HUES64 (cell line): ENCODE results near the gene EXT2.

ENCODE experiments used
- H3K27ac ChIP-seq: 2 replicates; pipeline ENCODE4 v1.7.0; 2013; ENCODE audit warnings: low read depth, low read length, inconsistent platforms
- H3K27me3 ChIP-seq: 2 replicates; pipeline ENCODE4 v1.6.1; 2013; ENCODE audit warnings: mild to moderate bottlenecking, low read length; ENCODE audit not compliant: insufficient read depth
- H3K36me3 ChIP-seq: 2 replicates; pipeline ENCODE4 v1.6.1; 2013; ENCODE audit warnings: mild to moderate bottlenecking, low read length; ENCODE audit not compliant: insufficient read depth
- H3K4me1 ChIP-seq: 2 replicates; pipeline ENCODE4 v1.6.1; 2013; ENCODE audit warnings: mild to moderate bottlenecking, low read length, moderate library complexity; ENCODE audit not compliant: insufficient read depth
- H3K4me3 ChIP-seq: 2 replicates; pipeline ENCODE4 v1.5.1; 2013; ENCODE audit warnings: mild to moderate bottlenecking, low read length, moderate library complexity
- H3K9ac ChIP-seq: 2 replicates; pipeline ENCODE4 v1.6.1; 2013; ENCODE audit warnings: mild to moderate bottlenecking, low read depth, low read length
- H3K9me3 ChIP-seq: 2 replicates; pipeline ENCODE4 v1.6.1; 2013; ENCODE audit warnings: low read depth, low read length; ENCODE audit not compliant: insufficient read depth
- WGBS: fragments of 150-250, 120-280 bp; methylation state at CpG from one replicate; pipeline ENCODE4 v1.1.7; 2013; ENCODE audit warnings: missing lambda C conversion rate; 5-methylcytosine and 5-hydroxymethylcytosine counted together

EXT2 gene

GRCh38 chr11:44133335-44133946 is 38.0 kb downstream of the EXT2 start:
- H3K36me3 ChIP-seq, result peaks cover 20% of the 10 kb centered on the region; the same call in 1 of the 2 replicates
- no peaks in the 10 kb centered on the region for H3K27me3 ChIP-seq
- H3K4me1 ChIP-seq, result peaks cover 7% of the 10 kb centered on the region
- no peaks in the 10 kb centered on the region for H3K9me3 ChIP-seq
- no peak overlapping the region for H3K9ac ChIP-seq
- H3K27ac ChIP-seq, result no peak overlapping the region
- no peak overlapping the region for H3K4me3 ChIP-seq
- 100% methylated on average over 1 of the region's 1 CpG for WGBS

- WGBS, result 60% methylated on average over 1 of the region's 1 CpG
- H3K4me3 ChIP-seq, result no peak overlapping the region
- no peaks in the 10 kb centered on the region for H3K27me3 ChIP-seq
- peaks cover 11% of the 10 kb centered on the region for H3K4me1 ChIP-seq
- no peak overlapping the region for H3K9ac ChIP-seq
- H3K9me3 ChIP-seq, result no peaks in the 10 kb centered on the region
- peaks cover 13% of the 10 kb centered on the region; the same call in 1 of the 2 replicates for H3K36me3 ChIP-seq
- no peak overlapping the region for H3K27ac ChIP-seq
These were observed 39.1 kb downstream of the EXT2 start for GRCh38 chr11:44134625-44135024.

- Histone ChIP-seq H3K4me3 (no peak overlapping the region), H3K4me1 (peaks cover 13% of the 10 kb centered on the region)
These were observed 40.9 kb downstream of the EXT2 start for GRCh38 chr11:44136176-44136945.

GRCh38 chr11:44137057-44137456 is 41.6 kb downstream of the EXT2 start:
- no peak overlapping the region for H3K4me3 ChIP-seq
- no peak overlapping the region for H3K9ac ChIP-seq
- peaks cover 13% of the 10 kb centered on the region for H3K4me1 ChIP-seq
- H3K27me3 ChIP-seq, result no peaks in the 10 kb centered on the region
- no peaks in the 10 kb centered on the region for H3K36me3 ChIP-seq
- H3K27ac ChIP-seq, result no peak overlapping the region
- no peaks in the 10 kb centered on the region for H3K9me3 ChIP-seq
- WGBS, result 73% methylated on average over 1 of the region's 1 CpG

More at GRCh38 chr11:44136176-44136945, 40.9 kb downstream of the EXT2 start:
- Histone ChIP-seq H3K9me3 (no peaks in the 10 kb centered on the region), H3K27ac (no peak overlapping the region), H3K9ac (no peak overlapping the region), H3K36me3 (no peaks in the 10 kb centered on the region), H3K27me3 (no peaks in the 10 kb centered on the region)
- WGBS, result 89% methylated on average over 1 of the region's 3 CpGs

- Histone ChIP-seq H3K4me1 (peaks cover 13% of the 10 kb centered on the region), H3K9ac (no peak overlapping the region), H3K36me3 (no peaks in the 10 kb centered on the region), H3K27me3 (no peaks in the 10 kb centered on the region), H3K9me3 (no peaks in the 10 kb centered on the region), H3K4me3 (no peak overlapping the region), H3K27ac (no peak overlapping the region)
- WGBS, result 94% methylated on average over 2 of the region's 2 CpGs
These were observed 42.8 kb downstream of the EXT2 start for GRCh38 chr11:44138286-44138685.

GRCh38 chr11:44138980-44139379 is 43.5 kb downstream of the EXT2 start:
- H3K27ac ChIP-seq, result no peak overlapping the region
- peaks cover 10% of the 10 kb centered on the region; the same call in 1 of the 2 replicates for H3K4me1 ChIP-seq
- H3K9me3 ChIP-seq, result no peaks in the 10 kb centered on the region
- H3K4me3 ChIP-seq, result no peak overlapping the region
- 89% methylated on average over 1 of the region's 2 CpGs for WGBS
- no peaks in the 10 kb centered on the region for H3K27me3 ChIP-seq
- no peak overlapping the region for H3K9ac ChIP-seq
- H3K36me3 ChIP-seq, result no peaks in the 10 kb centered on the region

GRCh38 chr11:44139565-44140330 is 44.3 kb downstream of the EXT2 start:
- no peaks in the 10 kb centered on the region for H3K27me3 ChIP-seq
- H3K9ac ChIP-seq, result no peak overlapping the region
- no peaks in the 10 kb centered on the region for H3K9me3 ChIP-seq
- 87% methylated on average over 13 of the region's 13 CpGs for whole genome bisulfite sequencing
- no peak overlapping the region for H3K27ac ChIP-seq
- no peak overlapping the region for H3K4me3 ChIP-seq
- no peaks in the 10 kb centered on the region for H3K36me3 ChIP-seq
- peaks cover 6% of the 10 kb centered on the region; the same call in 1 of the 2 replicates for H3K4me1 ChIP-seq

- H3K27ac ChIP-seq, result no peak overlapping the region
- no peaks in the 10 kb centered on the region for H3K27me3 ChIP-seq
- 100% methylated on average over 1 of the region's 1 CpG for WGBS
- 0 out of 2 replicates have a peak, but pooled peaks cover 6% of the 10 kb centered on the region for H3K4me1 ChIP-seq
- no peaks in the 10 kb centered on the region; the same call in 1 of the 2 replicates for H3K36me3 ChIP-seq
- no peaks in the 10 kb centered on the region for H3K9me3 ChIP-seq
- H3K4me3 ChIP-seq, result no peak overlapping the region
- no peak overlapping the region for H3K9ac ChIP-seq
These were observed 44.9 kb downstream of the EXT2 start for GRCh38 chr11:44140372-44140771.

- H3K4me3 ChIP-seq, result no peak overlapping the region
- WGBS, result no CpG with 5 or more reads among the region's 1 CpG
- H3K4me1 ChIP-seq, result 0 out of 2 replicates have a peak, but pooled peaks cover 6% of the 10 kb centered on the region
- no peak overlapping the region for H3K9ac ChIP-seq
- H3K36me3 ChIP-seq, result no peaks in the 10 kb centered on the region; the same call in 1 of the 2 replicates
- H3K27ac ChIP-seq, result no peak overlapping the region
- no peaks in the 10 kb centered on the region for H3K27me3 ChIP-seq
- H3K9me3 ChIP-seq, result no peaks in the 10 kb centered on the region
These were observed 45.3 kb downstream of the EXT2 start for GRCh38 chr11:44140805-44141204.

GRCh38 chr11:44143987-44144909 is 48.8 kb downstream of the EXT2 start:
- H3K36me3 ChIP-seq, result no peaks in the 10 kb centered on the region; the same call in 1 of the 2 replicates
- H3K27ac ChIP-seq, result no peak overlapping the region
- H3K27me3 ChIP-seq, result no peaks in the 10 kb centered on the region
- 91% methylated on average over 7 of the region's 7 CpGs for WGBS
- no peak overlapping the region for H3K4me3 ChIP-seq
- H3K9ac ChIP-seq, result no peak overlapping the region
- no peaks in the 10 kb centered on the region for H3K9me3 ChIP-seq
- 0 out of 2 replicates have a peak, but pooled peaks cover 5% of the 10 kb centered on the region for H3K4me1 ChIP-seq
